Measurements from ENCODE around the gene TPM4.
"Not testable (repeated sequence)": the region's sequence is repeated elsewhere in the genome, so short reads cannot be mapped to it uniquely, and the experiment has no call there.

The TPM4 gene

GRCh38 chr19:16099314-16099965 lies 23.1 kb downstream of the TPM4 start:
- not testable (repeated sequence) for DNase-seq

GRCh38 chr19:16100524-16100923 lies 24.2 kb downstream of the TPM4 start:
- no peak for DNase-seq

- DNase-seq = no peak
These were observed 28.4 kb downstream of the TPM4 start for GRCh38 chr19:16104722-16105121.

- no peak for DNase-seq
These were observed 29.8 kb downstream of the TPM4 start for GRCh38 chr19:16106121-16106520.

- DNase-seq = peak; percentile 97
These were observed 35.0 kb downstream of the TPM4 start, which contains the start of gene RAB8A for GRCh38 chr19:16111160-16111908. Gene RAB8A, plus strand, starts transcription at chr19:16111889. Its CDS starts 13 bp downstream, at chr19:16111902.

GRCh38 chr19:16111909-16112752 lies 35.8 kb downstream of the TPM4 start:
- DNase-seq = no peak

- no peak for DNase-seq
These were observed 36.5 kb downstream of the TPM4 start for GRCh38 chr19:16112778-16113177.

- no peak for DNase-seq
These were observed 37.4 kb downstream of the TPM4 start for GRCh38 chr19:16113727-16114126.

GRCh38 chr19:16115301-16116039 lies 39.2 kb downstream of the TPM4 start:
- no peak for DNase-seq

GRCh38 chr19:16116067-16116466 lies 39.8 kb downstream of the TPM4 start:
- no peak for DNase-seq

- DNase-seq = no peak
These were observed 41.3 kb downstream of the TPM4 start for GRCh38 chr19:16117594-16118033.

GRCh38 chr19:16118489-16119033 lies 42.3 kb downstream of the TPM4 start:
- no peak for DNase-seq

- DNase-seq = not testable (repeated sequence)
These were observed 43.0 kb downstream of the TPM4 start for GRCh38 chr19:16119075-16119857.

GRCh38 chr19:16121141-16121540 lies 44.8 kb downstream of the TPM4 start:
- DNase-seq = no peak

- no peak for DNase-seq
These were observed 45.7 kb downstream of the TPM4 start for GRCh38 chr19:16121967-16122366.

- DNase-seq = no peak
These were observed 48.7 kb downstream of the TPM4 start for GRCh38 chr19:16124953-16125352.

- DNase-seq = no peak
These were observed 49.6 kb downstream of the TPM4 start for GRCh38 chr19:16125737-16126495.

- DNase-seq = no peak
These were observed 50.8 kb downstream of the TPM4 start for GRCh38 chr19:16127080-16127479.

- DNase-seq = no peak
These were observed 51.6 kb downstream of the TPM4 start for GRCh38 chr19:16127776-16128371.

- no peak for DNase-seq
These were observed 55.4 kb downstream of the TPM4 start for GRCh38 chr19:16131648-16132047.
